Central memory CD8-positive, alpha-beta T cell (primary cell): ENCODE results near the gene HSPA1B.
A peak's percentile ranks its signal among the peaks of the same experiment; 100 is the strongest.
"Not testable (repeated sequence)": the region's sequence is repeated elsewhere in the genome, so short reads cannot be mapped to it uniquely, and the experiment has no call there.

ENCODE experiments used
- ATAC-seq: fragments of 150-1000 bp; cut with Tn5 transposase; replicated peaks from 2 replicates; pipeline ENCODE4 v1.10.0; 2022; ENCODE audit warnings: mild to moderate bottlenecking, moderate FRiP score, moderate number of reproducible peaks; ENCODE audit not compliant: poor library complexity, severe bottlenecking; ENCODE audit errors: extremely low read depth
- DNase-seq, 2 donors: peaks; one replicate each; pipeline ENCODE4 v3.0.0; 2021; ENCODE audit warnings: low spot score in 2 of 2
- H3K27ac Mint-ChIP-seq: one replicate; pipeline ENCODE4 v1.8.0; 2022; ENCODE audit warnings: low read depth, mild to moderate bottlenecking, moderate library complexity, mixed read lengths
- H3K27me3 Mint-ChIP-seq: one replicate; pipeline ENCODE4 v1.8.0; 2022; ENCODE audit warnings: mixed read lengths
- H3K36me3 Mint-ChIP-seq: one replicate; pipeline ENCODE4 v1.8.0; 2022; ENCODE audit warnings: mild to moderate bottlenecking, moderate library complexity, mixed read lengths; ENCODE audit not compliant: insufficient read depth
- H3K4me1 Mint-ChIP-seq: one replicate; pipeline ENCODE4 v1.8.0; 2022; ENCODE audit warnings: mixed read lengths
- H3K4me3 Mint-ChIP-seq: one replicate; pipeline ENCODE4 v1.8.0; 2022; ENCODE audit warnings: mild to moderate bottlenecking, moderate library complexity, mixed read lengths
- H3K9me3 Mint-ChIP-seq: one replicate; pipeline ENCODE4 v1.8.0; 2022; ENCODE audit warnings: mixed read lengths

Gene HSPA1B

GRCh38 chr6:31792090-31792374 lies 35.5 kb upstream of the HSPA1B start:
- H3K36me3 Mint-ChIP-seq: peaks cover 13% of the 10 kb centered on the region
- H3K27ac Mint-ChIP-seq: peak overlapping the region; percentile 13
- no peak overlapping the region for H3K4me3 Mint-ChIP-seq
- H3K9me3 Mint-ChIP-seq: no peaks in the 10 kb centered on the region
- ATAC-seq (no peak), DNase-seq (no peak)
- H3K4me1 Mint-ChIP-seq: peaks cover 28% of the 10 kb centered on the region
- H3K27me3 Mint-ChIP-seq: no peaks in the 10 kb centered on the region

- ATAC-seq (no peak), DNase-seq (no peak)
- no peaks in the 10 kb centered on the region for H3K9me3 Mint-ChIP-seq
- peaks cover 35% of the 10 kb centered on the region for H3K4me1 Mint-ChIP-seq
- H3K36me3 Mint-ChIP-seq: peaks cover 13% of the 10 kb centered on the region
- peak overlapping the region; percentile 98 for H3K27ac Mint-ChIP-seq
- H3K4me3 Mint-ChIP-seq: no peak overlapping the region
- no peaks in the 10 kb centered on the region for H3K27me3 Mint-ChIP-seq
Observed at GRCh38 chr6:31792761-31793171, 34.8 kb upstream of the HSPA1B start.

GRCh38 chr6:31793927-31794245 lies 33.7 kb upstream of the HSPA1B start:
- H3K27ac Mint-ChIP-seq: peak overlapping the region; percentile 98

GRCh38 chr6:31794294-31794865 lies 33.2 kb upstream of the HSPA1B start:
- Mint-ChIP-seq H3K4me3 (peak overlapping the region; percentile 98), H3K27ac (peak overlapping the region; percentile 98), H3K4me1 (peaks cover 42% of the 10 kb centered on the region), H3K36me3 (peaks cover 16% of the 10 kb centered on the region), H3K9me3 (no peaks in the 10 kb centered on the region), H3K27me3 (no peaks in the 10 kb centered on the region)
- ATAC-seq (no peak), DNase-seq (no peak)

More at GRCh38 chr6:31793927-31794245, 33.7 kb upstream of the HSPA1B start:
- not testable (repeated sequence) for ATAC-seq, H3K27me3 Mint-ChIP-seq, H3K9me3 Mint-ChIP-seq, DNase-seq
- peak overlapping the region; percentile 98 for H3K4me3 Mint-ChIP-seq
- H3K4me1 Mint-ChIP-seq: peaks cover 42% of the 10 kb centered on the region
- peaks cover 16% of the 10 kb centered on the region for H3K36me3 Mint-ChIP-seq

GRCh38 chr6:31794866-31795615 lies 32.5 kb upstream of the HSPA1B start:
- no peak for DNase-seq
- Mint-ChIP-seq H3K9me3 (no peaks in the 10 kb centered on the region), H3K4me1 (peaks cover 42% of the 10 kb centered on the region)

GRCh38 chr6:31795616-31796298 lies 31.8 kb upstream of the HSPA1B start, which contains the start of gene VARS1:
Gene VARS1 (minus strand): TSS chr6:31795752. CDS start chr6:31795217, 535 bp downstream.
- Mint-ChIP-seq H3K4me1 (peaks cover 38% of the 10 kb centered on the region), H3K27me3 (no peaks in the 10 kb centered on the region), H3K9me3 (no peaks in the 10 kb centered on the region), H3K4me3 (peak within 1 kb of the TSS; percentile 98), H3K27ac (peak within 1 kb of the TSS; percentile 98), H3K36me3 (peaks cover 9% of the 10 kb centered on the region)
- ATAC-seq: peak; percentile 80
- DNase-seq: peak; percentile 76 to 82

More at GRCh38 chr6:31794866-31795615, 32.5 kb upstream of the HSPA1B start:
- Mint-ChIP-seq H3K36me3 (peaks cover 12% of the 10 kb centered on the region), H3K27ac (peak overlapping the region; percentile 98), H3K27me3 (no peaks in the 10 kb centered on the region), H3K4me3 (peak overlapping the region; percentile 98)
- ATAC-seq: peak; percentile 8

GRCh38 chr6:31796993-31797385 lies 30.5 kb upstream of the HSPA1B start:
- no peaks in the 10 kb centered on the region for H3K9me3 Mint-ChIP-seq
- ATAC-seq: no peak
- peak overlapping the region; percentile 98 for H3K27ac Mint-ChIP-seq
- peaks cover 9% of the 10 kb centered on the region for H3K36me3 Mint-ChIP-seq
- H3K4me3 Mint-ChIP-seq: peak overlapping the region; percentile 57
- no peaks in the 10 kb centered on the region for H3K27me3 Mint-ChIP-seq
- peaks cover 37% of the 10 kb centered on the region for H3K4me1 Mint-ChIP-seq
- DNase-seq: no peak

- Mint-ChIP-seq H3K4me3 (peak overlapping the region; percentile 57), H3K36me3 (peaks cover 13% of the 10 kb centered on the region)
- no peak for DNase-seq
Observed at GRCh38 chr6:31797588-31797987, 29.9 kb upstream of the HSPA1B start.

GRCh38 chr6:31799781-31800180 lies 27.8 kb upstream of the HSPA1B start:
- Mint-ChIP-seq H3K36me3 (peaks cover 16% of the 10 kb centered on the region), H3K27ac (no peak overlapping the region), H3K9me3 (no peaks in the 10 kb centered on the region), H3K4me3 (no peak overlapping the region), H3K4me1 (peaks cover 31% of the 10 kb centered on the region), H3K27me3 (no peaks in the 10 kb centered on the region)
- DNase-seq (no peak), ATAC-seq (no peak)

More at GRCh38 chr6:31797588-31797987, 29.9 kb upstream of the HSPA1B start:
- Mint-ChIP-seq H3K27me3 (no peaks in the 10 kb centered on the region), H3K9me3 (no peaks in the 10 kb centered on the region), H3K27ac (no peak overlapping the region), H3K4me1 (peaks cover 37% of the 10 kb centered on the region)
- ATAC-seq: peak; percentile 33

- H3K9me3 Mint-ChIP-seq, H3K4me3 Mint-ChIP-seq, DNase-seq, H3K27ac Mint-ChIP-seq, ATAC-seq, H3K27me3 Mint-ChIP-seq: not testable (repeated sequence)
- Mint-ChIP-seq H3K36me3 (peaks cover 12% of the 10 kb centered on the region), H3K4me1 (peaks cover 31% of the 10 kb centered on the region)
Observed at GRCh38 chr6:31801031-31801927, 26.3 kb upstream of the HSPA1B start.

- Mint-ChIP-seq H3K4me1 (peaks cover 21% of the 10 kb centered on the region), H3K4me3 (peak overlapping the region; percentile 82), H3K27ac (peak overlapping the region; percentile 90), H3K9me3 (no peaks in the 10 kb centered on the region), H3K27me3 (no peaks in the 10 kb centered on the region), H3K36me3 (peaks cover 16% of the 10 kb centered on the region)
- ATAC-seq (peak; percentile 29), DNase-seq (no peak)
Observed at GRCh38 chr6:31805939-31806469, 21.5 kb upstream of the HSPA1B start.
